Activated B cell treated with CpG ODN at 0.5 μM for 24 hours (primary cell): ENCODE measurements around the gene LANCL1. TPM values are rescaled to one million over a fixed set of nuclear protein-coding genes. Genes with fewer than 3 reads are reported as not detected.

Experiments used
- ATAC-seq: fragments of 200-7000 bp; cut with Tn5 transposase; one replicate; pipeline ENCODE4 v1.10.0; 2021; ENCODE audit warnings: low read depth, mild to moderate bottlenecking, moderate library complexity
- CTCF ChIA-PET: fragments of 350-600 bp; sonication (Branson Sonifier 250); formaldehyde crosslinking; loops from one replicate; lab custom pipeline; 2021; ENCODE audit warnings: antibody characterized with exemption; lab: Charles Lee
- POLR2A ChIA-PET: fragments of 350-600 bp; sonication (Branson Sonifier 250); formaldehyde crosslinking; loops from one replicate; lab custom pipeline; 2021; ENCODE audit warnings: antibody characterized with exemption; lab: Charles Lee
- DNase-seq: peaks from one replicate; pipeline ENCODE4 v3.0.0; 2022
- H3K27ac Mint-ChIP-seq: one replicate; pipeline ENCODE4 v1.8.0; 2020; ENCODE audit warnings: mixed read lengths
- H3K27me3 Mint-ChIP-seq: one replicate; pipeline ENCODE4 v1.8.0; 2021; ENCODE audit warnings: mixed read lengths
- H3K36me3 Mint-ChIP-seq: one replicate; pipeline ENCODE4 v1.8.0; 2021; ENCODE audit warnings: low read depth, mixed read lengths
- H3K4me1 Mint-ChIP-seq: one replicate; pipeline ENCODE4 v1.8.0; 2021; ENCODE audit warnings: mixed read lengths
- H3K4me3 Mint-ChIP-seq: one replicate; pipeline ENCODE4 v1.8.0; 2020; ENCODE audit warnings: mild to moderate bottlenecking, mixed read lengths
- H3K9me3 Mint-ChIP-seq: one replicate; pipeline ENCODE4 v1.8.0; 2020; ENCODE audit warnings: mixed read lengths
- intact Hi-C: fragments of 100-400 bp; cut with micrococcal nuclease; formaldehyde crosslinking; loops from one replicate; pipeline ENCODE4 v1.15.1; 2024
- total RNA-seq: library from RNA; stranded (reverse); gene quantifications from 2 replicates; pipeline ENCODE4 v1.2.3, GENCODE V29; 2022
- TF ChIP-seq, protein P1 (sequence below): fragments of 200-600 bp; IDR thresholded peaks from one replicate; pipeline ENCODE4 v1.8.0; 2022; ENCODE audit warnings: antibody characterized with exemption, mild to moderate bottlenecking

LANCL1 gene
- total RNA-seq, 1 donor from 2014 or later: 30.8 TPM

- CTCF ChIA-PET: interaction anchor here (0.6 kb wide), 1 partner anchor 32 kb away, joined by 3 read pairs; no protein-coding TSS in a partner anchor
- POLR2A ChIA-PET: no interaction called here
- TF ChIP-seq, protein P1, sequence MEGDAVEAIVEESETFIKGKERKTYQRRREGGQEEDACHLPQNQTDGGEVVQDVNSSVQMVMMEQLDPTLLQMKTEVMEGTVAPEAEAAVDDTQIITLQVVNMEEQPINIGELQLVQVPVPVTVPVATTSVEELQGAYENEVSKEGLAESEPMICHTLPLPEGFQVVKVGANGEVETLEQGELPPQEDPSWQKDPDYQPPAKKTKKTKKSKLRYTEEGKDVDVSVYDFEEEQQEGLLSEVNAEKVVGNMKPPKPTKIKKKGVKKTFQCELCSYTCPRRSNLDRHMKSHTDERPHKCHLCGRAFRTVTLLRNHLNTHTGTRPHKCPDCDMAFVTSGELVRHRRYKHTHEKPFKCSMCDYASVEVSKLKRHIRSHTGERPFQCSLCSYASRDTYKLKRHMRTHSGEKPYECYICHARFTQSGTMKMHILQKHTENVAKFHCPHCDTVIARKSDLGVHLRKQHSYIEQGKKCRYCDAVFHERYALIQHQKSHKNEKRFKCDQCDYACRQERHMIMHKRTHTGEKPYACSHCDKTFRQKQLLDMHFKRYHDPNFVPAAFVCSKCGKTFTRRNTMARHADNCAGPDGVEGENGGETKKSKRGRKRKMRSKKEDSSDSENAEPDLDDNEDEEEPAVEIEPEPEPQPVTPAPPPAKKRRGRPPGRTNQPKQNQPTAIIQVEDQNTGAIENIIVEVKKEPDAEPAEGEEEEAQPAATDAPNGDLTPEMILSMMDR: no peak
- no peak overlapping the region for H3K4me3 Mint-ChIP-seq
- intact Hi-C loops: no loop called here
- H3K9me3 Mint-ChIP-seq: peaks cover 14% of the 10 kb centered on the region
- peaks cover 15% of the 10 kb centered on the region for H3K4me1 Mint-ChIP-seq
- DNase-seq: no peak
- no peak overlapping the region for H3K27ac Mint-ChIP-seq
- H3K36me3 Mint-ChIP-seq: peaks cover 67% of the 10 kb centered on the region
- no peak for ATAC-seq
- no peaks in the 10 kb centered on the region for H3K27me3 Mint-ChIP-seq
These were observed 33.0 kb downstream of the LANCL1 start for GRCh38 chr2:210443527-210443926.

DNA sequence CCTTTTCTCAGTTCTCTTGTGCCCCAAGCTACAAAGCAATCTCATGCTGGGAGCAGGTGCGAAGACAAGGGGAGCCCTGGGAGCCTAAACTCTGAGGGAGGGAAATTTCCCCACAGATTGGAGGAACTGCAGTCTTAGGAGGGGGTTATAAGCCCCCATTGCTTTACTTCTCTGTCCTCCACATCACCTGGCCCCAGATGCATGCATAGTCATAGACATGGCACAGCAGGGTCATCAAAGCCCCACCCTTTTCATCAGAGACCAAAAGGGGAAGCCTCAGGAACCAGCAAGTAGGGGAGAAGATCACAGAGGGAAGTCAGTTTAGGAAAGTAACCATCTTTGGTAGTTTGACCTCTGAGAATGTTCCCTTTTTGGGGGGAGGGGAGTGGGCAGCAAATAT, 33.7 kb downstream of the LANCL1 start:
- TF ChIP-seq, protein P1: no peak
- DNase-seq (no peak), ATAC-seq (no peak)
- ChIA-PET CTCF (no interaction called here), POLR2A (no interaction called here)
- no peak overlapping the region for H3K27ac Mint-ChIP-seq
- intact Hi-C loops: no loop called here
- no peak overlapping the region for H3K4me3 Mint-ChIP-seq
- H3K36me3 Mint-ChIP-seq: peaks cover 63% of the 10 kb centered on the region
- peaks cover 7% of the 10 kb centered on the region for H3K9me3 Mint-ChIP-seq
- no peaks in the 10 kb centered on the region for H3K27me3 Mint-ChIP-seq
- peaks cover 15% of the 10 kb centered on the region for H3K4me1 Mint-ChIP-seq

GRCh38 chr2:210442457-210442856, 34.1 kb downstream of the LANCL1 start:
- ChIA-PET CTCF (no interaction called here), POLR2A (no interaction called here)
- TF ChIP-seq, protein P1: no peak
- no peak overlapping the region for H3K27ac Mint-ChIP-seq
- peaks cover 5% of the 10 kb centered on the region for H3K9me3 Mint-ChIP-seq
- H3K4me1 Mint-ChIP-seq: peaks cover 15% of the 10 kb centered on the region
- intact Hi-C loops: no loop called here
- H3K4me3 Mint-ChIP-seq: no peak overlapping the region
- H3K27me3 Mint-ChIP-seq: no peaks in the 10 kb centered on the region
- DNase-seq (no peak), ATAC-seq (no peak)
- H3K36me3 Mint-ChIP-seq: peaks cover 62% of the 10 kb centered on the region

- ChIA-PET POLR2A (interaction anchor here (0.6 kb wide), 1 partner anchor 37 kb away, joined by 3 read pairs; the partner anchor contains the start of gene LANCL1), CTCF (no interaction called here)
- H3K27me3 Mint-ChIP-seq: no peaks in the 10 kb centered on the region
- TF ChIP-seq, protein P1: no peak
- DNase-seq: no peak
- H3K9me3 Mint-ChIP-seq: no peaks in the 10 kb centered on the region
- peaks cover 69% of the 10 kb centered on the region for H3K36me3 Mint-ChIP-seq
- no peak for ATAC-seq
- intact Hi-C loops: no loop called here
- no peak overlapping the region for H3K4me3 Mint-ChIP-seq
- H3K27ac Mint-ChIP-seq: no peak overlapping the region
- peaks cover 15% of the 10 kb centered on the region for H3K4me1 Mint-ChIP-seq
These were observed 36.4 kb downstream of the LANCL1 start for GRCh38 chr2:210440206-210440605.

- Mint-ChIP-seq H3K27me3 (no peaks in the 10 kb centered on the region), H3K36me3 (peaks cover 92% of the 10 kb centered on the region), H3K4me1 (no peaks in the 10 kb centered on the region), H3K4me3 (no peak overlapping the region), H3K9me3 (peaks cover 7% of the 10 kb centered on the region), H3K27ac (no peak overlapping the region)
- ATAC-seq: no peak
- CTCF ChIA-PET: no interaction called here
- TF ChIP-seq, protein P1: no peak
- intact Hi-C loops: no loop called here
- no peak for DNase-seq
- POLR2A ChIA-PET: no interaction called here
These were observed 41.1 kb downstream of the LANCL1 start for GRCh38 chr2:210435439-210435838.
